ENCODE measurements around the gene TMEM163. TPM values are rescaled to one million over a fixed set of nuclear protein-coding genes. Genes with fewer than 3 reads are reported as not detected.

Gene TMEM163
- total and polyA plus RNA-seq, 8 donors: 14.8 to 30.5 (median 20.5) TPM

GRCh38 chr2:134679294-134679693, 39.5 kb downstream of the TMEM163 start:
- TF ChIP-seq CTCF (IDR thresholded peaks at IDR 0.05): no peak
- no peak overlapping the region for H3K4me3 ChIP-seq
- peaks cover 52 to 67% (median 56%) of the 10 kb centered on the region in 3 donors for H3K4me1 ChIP-seq
- 95 to 99% methylated on average over 4 of the region's 4 CpGs for WGBS, 2 donors
- DNase-seq: no peak
- intact Hi-C loops (cut with DNase I): no loop called here
- ATAC-seq: no peak
- H3K27me3 ChIP-seq: no peaks in the 10 kb centered on the region
- no peaks in the 10 kb centered on the region for H3K36me3 ChIP-seq
- peak overlapping the region in 3 of 4 donors; percentile 53 to 74 (median 63) for H3K27ac ChIP-seq
- no peaks in the 10 kb centered on the region for H3K9me3 ChIP-seq
- FAIRE-seq: no peak

GRCh38 chr2:134677856-134678756, 40.7 kb downstream of the TMEM163 start:
- ATAC-seq (peak; percentile 69 to 84 (median 74)), FAIRE-seq (no peak), DNase-seq (peak in 4 of 6 donors; percentile 65 to 84 (median 74))
- H3K9me3 ChIP-seq: no peaks in the 10 kb centered on the region
- WGBS, 2 donors: 20 to 22% methylated on average over 20 of the region's 20 CpGs
- no peaks in the 10 kb centered on the region for H3K36me3 ChIP-seq
- no peak for TF ChIP-seq CTCF (IDR thresholded peaks at IDR 0.05)
- H3K4me3 ChIP-seq: peak overlapping the region in 1 of 4 donors; percentile 1
- H3K27ac ChIP-seq: peak overlapping the region; percentile 53 to 74 (median 62)
- H3K27me3 ChIP-seq: no peaks in the 10 kb centered on the region
- peaks cover 40 to 57% (median 57%) of the 10 kb centered on the region in 3 donors for H3K4me1 ChIP-seq
- intact Hi-C loops (cut with DNase I): no loop called here

- ATAC-seq (no peak), DNase-seq (no peak), FAIRE-seq (no peak)
- TF ChIP-seq CTCF (IDR thresholded peaks at IDR 0.05): no peak
- H3K27ac ChIP-seq: peak overlapping the region in 1 of 4 donors; percentile 74
- intact Hi-C loops (cut with DNase I): no loop called here
- no peaks in the 10 kb centered on the region for H3K27me3 ChIP-seq
- WGBS, 2 donors: 83 to 90% methylated on average over 12 of the region's 12 CpGs
- no peaks in the 10 kb centered on the region for H3K9me3 ChIP-seq
- H3K4me3 ChIP-seq: no peak overlapping the region
- no peaks in the 10 kb centered on the region for H3K36me3 ChIP-seq
- peaks cover 30 to 52% (median 49%) of the 10 kb centered on the region in 3 donors for H3K4me1 ChIP-seq
Observed at GRCh38 chr2:134676960-134677359, 41.8 kb downstream of the TMEM163 start.

GRCh38 chr2:134675314-134675713, 43.5 kb downstream of the TMEM163 start:
- H3K4me1 ChIP-seq: peaks cover 43 to 60% (median 58%) of the 10 kb centered on the region in 3 donors
- TF ChIP-seq CTCF (IDR thresholded peaks at IDR 0.05): no peak
- FAIRE-seq: no peak
- 20 to 25% methylated on average over 3 of the region's 3 CpGs for WGBS, 2 donors
- H3K9me3 ChIP-seq: no peaks in the 10 kb centered on the region
- intact Hi-C loops (cut with DNase I): no loop called here
- H3K4me3 ChIP-seq: no peak overlapping the region
- no peaks in the 10 kb centered on the region for H3K27me3 ChIP-seq
- DNase-seq: no peak
- H3K36me3 ChIP-seq: no peaks in the 10 kb centered on the region
- peak overlapping the region; percentile 10 to 66 (median 56) for H3K27ac ChIP-seq
- peak in 2 of 4 donors; percentile 7 to 20 for ATAC-seq

- Histone ChIP-seq H3K9me3 (no peaks in the 10 kb centered on the region), H3K36me3 (no peaks in the 10 kb centered on the region), H3K27ac (peak overlapping the region; percentile 10 to 66 (median 56)), H3K4me3 (no peak overlapping the region), H3K27me3 (no peaks in the 10 kb centered on the region), H3K4me1 (peaks cover 44 to 62% (median 60%) of the 10 kb centered on the region in 3 donors)
- intact Hi-C loops (cut with DNase I): no loop called here
- no peak for FAIRE-seq
- 28 to 32% methylated on average over 4 of the region's 4 CpGs for WGBS, 2 donors
- peak; percentile 19 to 58 (median 44) for ATAC-seq
- TF ChIP-seq CTCF (IDR thresholded peaks at IDR 0.05): no peak
- peak in 1 of 6 donors; percentile 44 for DNase-seq
Observed at GRCh38 chr2:134674687-134675086, 44.1 kb downstream of the TMEM163 start.
